Breast epithelium (tissue), 3 donors: ENCODE results near the gene FAM98C.

ENCODE experiments used
- POLR2A ChIP-seq: fragments of 450-650 bp; IDR thresholded peaks from one replicate; pipeline ENCODE4 v1.6.1; 2016; ENCODE audit warnings: antibody characterized with exemption, mild to moderate bottlenecking, moderate library complexity
- POLR2AphosphoS5 ChIP-seq, 3 donors: sonication (generic); formaldehyde crosslinking; IDR thresholded peaks; one replicate each; pipeline ENCODE4 v1.6.1; 2017; ENCODE audit warnings: antibody characterized with exemption in 3 of 3

DNA sequence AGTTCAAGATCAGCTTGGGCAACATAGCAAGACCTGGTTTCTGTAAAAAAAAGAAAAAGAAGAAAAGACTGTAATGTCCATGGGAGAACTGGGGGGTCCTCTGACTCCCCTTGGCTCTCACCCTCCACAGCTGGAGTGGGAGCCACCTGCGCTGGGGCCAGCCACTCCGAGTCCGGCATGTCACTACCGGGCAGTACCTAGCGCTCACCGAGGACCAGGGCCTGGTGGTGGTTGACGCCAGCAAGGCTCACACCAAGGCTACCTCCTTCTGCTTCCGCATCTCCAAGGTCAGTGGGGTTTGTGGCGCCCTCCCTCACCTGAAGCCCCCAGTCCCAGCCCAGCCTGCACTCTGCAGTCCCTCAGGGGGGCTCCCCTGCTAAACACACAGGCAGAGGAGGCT is 45.3 kb downstream of the FAM98C start:
- no peak for TF ChIP-seq POLR2A
- no peak for TF ChIP-seq POLR2AphosphoS5 (IDR thresholded peaks at IDR 0.05)
